ENCODE measurements around the gene CCDC69. TPM values are rescaled to one million over a fixed set of nuclear protein-coding genes. Genes with fewer than 3 reads are reported as not detected.

The CCDC69 gene
- total and polyA plus RNA-seq, 3 experiments from 2014 or later = 47.9 to 134 (median 50.5) TPM

GRCh38 chr5:151139646-151140045 lies 84.2 kb downstream of the CCDC69 start:
- Mint-ChIP-seq H3K9me3 (no peaks in the 10 kb centered on the region), H3K4me3 (peak overlapping the region; percentile 11 to 55 (median 42)), H3K27ac (peak overlapping the region; percentile 84 to 97 (median 94)), H3K27me3 (no peaks in the 10 kb centered on the region), H3K4me1 (peaks cover 79 to 89% (median 87%) of the 10 kb centered on the region in 3 donors), H3K36me3 (peaks cover 24 to 89% (median 42%) of the 10 kb centered on the region in 3 donors)
- ChIA-PET POLR2A (interaction anchor here (0.5 to 1.2 kb wide), 5 partner anchors 10 to 84 kb away, joined by 3 to 10 read pairs (median 3); partner anchors contain the start of gene CCDC69), CTCF (interaction anchor here (0.7 to 13.0 kb wide), 7 partner anchors 10 to 101 kb away, joined by 3 to 153 read pairs (median 4); partner anchors contain the start of gene ANXA6)
- Histone ChIP-seq H3K36me3 (ENCODE audit: insufficient read depth, low read length) (peaks cover 57% of the 10 kb centered on the region), H3K9me3 (ENCODE audit: low read length) (no peaks in the 10 kb centered on the region), H3K27ac (ENCODE audit: low read depth, low read length) (peak overlapping the region; percentile 83), H3K4me3 (ENCODE audit: low read length) (peak overlapping the region; percentile 26), H3K4me1 (ENCODE audit: insufficient read depth, low read length) (peaks cover 69% of the 10 kb centered on the region), H3K27me3 (ENCODE audit: insufficient read depth, low read length, poor library complexity, severe bottlenecking) (no peaks in the 10 kb centered on the region)
- DNase-seq = peak in 1 of 5 donors; percentile 38

GRCh38 chr5:151139015-151139414 lies 84.9 kb downstream of the CCDC69 start:
- Histone ChIP-seq H3K4me3 (ENCODE audit: low read length) (peak overlapping the region; percentile 26), H3K27ac (ENCODE audit: low read depth, low read length) (peak overlapping the region; percentile 83), H3K27me3 (ENCODE audit: insufficient read depth, low read length, poor library complexity, severe bottlenecking) (no peaks in the 10 kb centered on the region), H3K9me3 (ENCODE audit: low read length) (no peaks in the 10 kb centered on the region), H3K36me3 (ENCODE audit: insufficient read depth, low read length) (peaks cover 57% of the 10 kb centered on the region), H3K4me1 (ENCODE audit: insufficient read depth, low read length) (peaks cover 63% of the 10 kb centered on the region)
- H3K36me3 Mint-ChIP-seq = peaks cover 24 to 89% (median 40%) of the 10 kb centered on the region in 3 donors
- H3K4me3 Mint-ChIP-seq = peak overlapping the region; percentile 11 to 55 (median 42)
- no peaks in the 10 kb centered on the region for H3K9me3 Mint-ChIP-seq
- peaks cover 73 to 86% (median 84%) of the 10 kb centered on the region in 3 donors for H3K4me1 Mint-ChIP-seq
- CTCF ChIA-PET = interaction anchor here (0.7 to 13.0 kb wide), 8 partner anchors 10 to 101 kb away, joined by 3 to 153 read pairs (median 4); partner anchors contain the start of gene ANXA6
- peak; percentile 51 to 79 (median 56) for DNase-seq
- no peaks in the 10 kb centered on the region for H3K27me3 Mint-ChIP-seq
- H3K27ac Mint-ChIP-seq = peak overlapping the region; percentile 84 to 97 (median 94)
- POLR2A ChIA-PET = interaction anchor here (0.6 to 1.2 kb wide), 4 partner anchors 10 to 85 kb away, joined by 3 to 10 read pairs (median 4); partner anchors contain the start of gene CCDC69

- peak overlapping the region in 1 of 7 donors; percentile 51 for H3K4me3 Mint-ChIP-seq
- peaks cover 61% of the 10 kb centered on the region for H3K36me3 ChIP-seq (ENCODE audit: insufficient read depth, low read length)
- no peaks in the 10 kb centered on the region for H3K9me3 Mint-ChIP-seq
- ChIA-PET POLR2A (no interaction called here), CTCF (interaction anchor here (0.9 to 12.0 kb wide), 5 partner anchors 12 to 101 kb away, joined by 3 to 86 read pairs (median 5); no protein-coding TSS in a partner anchor)
- DNase-seq = no peak
- peak overlapping the region; percentile 84 to 96 (median 91) for H3K27ac Mint-ChIP-seq
- peaks cover 32 to 89% (median 37%) of the 10 kb centered on the region in 3 donors for H3K36me3 Mint-ChIP-seq
- peaks cover 58% of the 10 kb centered on the region for H3K4me1 ChIP-seq (ENCODE audit: insufficient read depth, low read length)
- H3K4me1 Mint-ChIP-seq = peaks cover 64 to 86% (median 83%) of the 10 kb centered on the region in 3 donors
- no peak overlapping the region for H3K27ac ChIP-seq (ENCODE audit: low read depth, low read length)
- no peaks in the 10 kb centered on the region for H3K27me3 Mint-ChIP-seq
- H3K9me3 ChIP-seq (ENCODE audit: low read length) = no peaks in the 10 kb centered on the region
- H3K4me3 ChIP-seq (ENCODE audit: low read length) = no peak overlapping the region
- H3K27me3 ChIP-seq (ENCODE audit: insufficient read depth, low read length, poor library complexity, severe bottlenecking) = no peaks in the 10 kb centered on the region
These were observed 85.8 kb downstream of the CCDC69 start for GRCh38 chr5:151138114-151138513.

- no peaks in the 10 kb centered on the region for H3K9me3 Mint-ChIP-seq
- H3K27ac Mint-ChIP-seq = peak overlapping the region; percentile 82 to 96 (median 88)
- Histone ChIP-seq H3K4me1 (ENCODE audit: insufficient read depth, low read length) (peaks cover 58% of the 10 kb centered on the region), H3K36me3 (ENCODE audit: insufficient read depth, low read length) (peaks cover 70% of the 10 kb centered on the region), H3K27ac (ENCODE audit: low read depth, low read length) (no peak overlapping the region), H3K4me3 (ENCODE audit: low read length) (no peak overlapping the region), H3K27me3 (ENCODE audit: insufficient read depth, low read length, poor library complexity, severe bottlenecking) (no peaks in the 10 kb centered on the region), H3K9me3 (ENCODE audit: low read length) (no peaks in the 10 kb centered on the region)
- H3K4me3 Mint-ChIP-seq = peak overlapping the region in 2 of 7 donors; percentile 28 to 67
- peaks cover 35 to 90% (median 37%) of the 10 kb centered on the region in 3 donors for H3K36me3 Mint-ChIP-seq
- no peaks in the 10 kb centered on the region for H3K27me3 Mint-ChIP-seq
- ChIA-PET POLR2A (no interaction called here), CTCF (interaction anchor here (0.9 to 12.0 kb wide), 5 partner anchors 12 to 27 kb away, joined by 3 to 86 read pairs (median 14); no protein-coding TSS in a partner anchor)
- peaks cover 61 to 82% (median 81%) of the 10 kb centered on the region in 3 donors for H3K4me1 Mint-ChIP-seq
- no peak for DNase-seq
These were observed 86.6 kb downstream of the CCDC69 start for GRCh38 chr5:151137067-151137825.

- peaks cover 43% of the 10 kb centered on the region for H3K4me1 ChIP-seq (ENCODE audit: insufficient read depth, low read length)
- Mint-ChIP-seq H3K4me1 (peaks cover 46 to 74% (median 74%) of the 10 kb centered on the region in 3 donors), H3K9me3 (no peaks in the 10 kb centered on the region), H3K4me3 (no peak overlapping the region), H3K27ac (peak overlapping the region in 6 of 8 donors; percentile 6 to 92 (median 62)), H3K36me3 (peaks cover 36 to 99% (median 46%) of the 10 kb centered on the region in 3 donors), H3K27me3 (no peaks in the 10 kb centered on the region)
- no peaks in the 10 kb centered on the region for H3K27me3 ChIP-seq (ENCODE audit: insufficient read depth, low read length, poor library complexity, severe bottlenecking)
- DNase-seq = no peak
- no peak overlapping the region for H3K4me3 ChIP-seq (ENCODE audit: low read length)
- ChIA-PET POLR2A (interaction anchor here (0.5 kb wide), 1 partner anchor 122 kb away, joined by 3 read pairs; no protein-coding TSS in a partner anchor), CTCF (interaction anchor here (1.3 to 12.0 kb wide), 8 partner anchors 9 to 105 kb away, joined by 3 to 86 read pairs (median 6); no protein-coding TSS in a partner anchor)
- no peaks in the 10 kb centered on the region for H3K9me3 ChIP-seq (ENCODE audit: low read length)
- no peak overlapping the region for H3K27ac ChIP-seq (ENCODE audit: low read depth, low read length)
- H3K36me3 ChIP-seq (ENCODE audit: insufficient read depth, low read length) = peaks cover 88% of the 10 kb centered on the region
These were observed 89.7 kb downstream of the CCDC69 start for GRCh38 chr5:151134228-151134627.

- POLR2A ChIA-PET = no interaction called here
- no peak overlapping the region for H3K4me3 ChIP-seq (ENCODE audit: low read length)
- no peak for DNase-seq
- peaks cover 28 to 99% (median 41%) of the 10 kb centered on the region in 3 donors for H3K36me3 Mint-ChIP-seq
- H3K4me3 Mint-ChIP-seq = no peak overlapping the region
- H3K27ac ChIP-seq (ENCODE audit: low read depth, low read length) = no peak overlapping the region
- H3K9me3 ChIP-seq (ENCODE audit: low read length) = no peaks in the 10 kb centered on the region
- no peaks in the 10 kb centered on the region for H3K9me3 Mint-ChIP-seq
- CTCF ChIA-PET = interaction anchor here (1.0 to 8.5 kb wide), 5 partner anchors 18 to 81 kb away, joined by 3 to 308 read pairs (median 4); no protein-coding TSS in a partner anchor
- H3K27me3 ChIP-seq (ENCODE audit: insufficient read depth, low read length, poor library complexity, severe bottlenecking) = no peaks in the 10 kb centered on the region
- H3K4me1 ChIP-seq (ENCODE audit: insufficient read depth, low read length) = peaks cover 31% of the 10 kb centered on the region
- peaks cover 33 to 73% (median 73%) of the 10 kb centered on the region in 3 donors for H3K4me1 Mint-ChIP-seq
- H3K36me3 ChIP-seq (ENCODE audit: insufficient read depth, low read length) = peaks cover 88% of the 10 kb centered on the region
- H3K27ac Mint-ChIP-seq = peak overlapping the region in 5 of 8 donors; percentile 22 to 78 (median 61)
- no peaks in the 10 kb centered on the region for H3K27me3 Mint-ChIP-seq
These were observed 90.9 kb downstream of the CCDC69 start for GRCh38 chr5:151132963-151133362.

All from CD8-positive, alpha-beta memory T cell (primary cell).